Common myeloid progenitor, CD34-positive (primary cell): Measurements from ENCODE around the gene TBX18.

ENCODE experiments used
- CTCF ChIA-PET: fragments of 350-600 bp; sonication (Branson Sonifier 250); formaldehyde crosslinking; loops from one replicate; lab custom pipeline; 2021; ENCODE audit warnings: antibody characterized with exemption; lab: Charles Lee
- POLR2A ChIA-PET: fragments of 350-600 bp; sonication (Branson Sonifier 250); formaldehyde crosslinking; loops from one replicate; lab custom pipeline; 2021; ENCODE audit warnings: antibody characterized with exemption; lab: Charles Lee
- DNase-seq, 3 donors: peaks; one replicate each; pipeline versions ENCODE4 v3.0.0 to v3.0.0-alpha.2; 2013
- H3K27ac ChIP-seq, 2 experiments: 1 replicate in 1 of 2; 2 replicates in 1 of 2; pipeline ENCODE4 v1.7.0; 2013; ENCODE audit warnings: inconsistent platforms in 2 of 2, low read length in 2 of 2, mild to moderate bottlenecking in 2 of 2, low read depth in 1 of 2, moderate library complexity in 1 of 2; ENCODE audit not compliant: severe bottlenecking in 2 of 2, insufficient read depth in 1 of 2, poor library complexity in 1 of 2
- H3K27me3 ChIP-seq, 5 experiments: replicated peaks in 2 of 5; 1 replicate in 3 of 5; 2 replicates in 2 of 5; pipeline versions ENCODE4 v1.6.1 to v1.7.0; 2013; ENCODE audit warnings: low read length in 4 of 5, mild to moderate bottlenecking in 2 of 5, moderate library complexity in 2 of 5, inconsistent platforms in 1 of 5; ENCODE audit not compliant: insufficient read depth in 5 of 5, control insufficient read depth in 4 of 5
- H3K36me3 ChIP-seq, 4 experiments: 1 replicate in 2 of 4; 2 replicates in 2 of 4; pipeline versions ENCODE4 v1.6.1 to v1.7.0; 2013; ENCODE audit warnings: low read length in 3 of 4, control low read depth in 1 of 4, mild to moderate bottlenecking in 1 of 4; ENCODE audit not compliant: control insufficient read depth in 4 of 4, insufficient read depth in 4 of 4
- H3K4me1 ChIP-seq, 4 experiments: 1 replicate in 3 of 4; 2 replicates in 1 of 4; pipeline versions ENCODE4 v1.6.1 to v1.7.1; 2013; ENCODE audit warnings: low read length in 3 of 4, mild to moderate bottlenecking in 3 of 4, control low read depth in 1 of 4, inconsistent platforms in 1 of 4, moderate library complexity in 1 of 4; ENCODE audit not compliant: control insufficient read depth in 4 of 4, insufficient read depth in 4 of 4; ENCODE audit errors: control extremely low read depth in 1 of 4
- H3K4me3 ChIP-seq, 7 experiments: 1 replicate in 4 of 7; 2 replicates in 3 of 7; pipeline versions ENCODE4 v1.5.1 to v1.7.0; 2013; ENCODE audit warnings: mild to moderate bottlenecking in 7 of 7, low read length in 6 of 7, moderate library complexity in 6 of 7, inconsistent platforms in 2 of 7, low read depth in 2 of 7, control low read depth in 1 of 7; ENCODE audit not compliant: insufficient read depth in 4 of 7, control insufficient read depth in 1 of 7; ENCODE audit errors: extremely low read depth in 1 of 7
- H3K9me3 ChIP-seq, 5 experiments: 1 replicate in 4 of 5; 2 replicates in 1 of 5; pipeline versions ENCODE4 v1.6.1 to v1.7.1; 2013; ENCODE audit warnings: low read length in 4 of 5, mild to moderate bottlenecking in 2 of 5, inconsistent platforms in 1 of 5, low read depth in 1 of 5, moderate library complexity in 1 of 5; ENCODE audit not compliant: control insufficient read depth in 4 of 5, insufficient read depth in 2 of 5; ENCODE audit errors: control extremely low read depth in 1 of 5
- WGBS: methylation state at CpG from one replicate; pipeline ENCODE4 v1.1.5; 2013; ENCODE audit not compliant: insufficient coverage; 5-methylcytosine and 5-hydroxymethylcytosine counted together

TBX18 gene

DNA sequence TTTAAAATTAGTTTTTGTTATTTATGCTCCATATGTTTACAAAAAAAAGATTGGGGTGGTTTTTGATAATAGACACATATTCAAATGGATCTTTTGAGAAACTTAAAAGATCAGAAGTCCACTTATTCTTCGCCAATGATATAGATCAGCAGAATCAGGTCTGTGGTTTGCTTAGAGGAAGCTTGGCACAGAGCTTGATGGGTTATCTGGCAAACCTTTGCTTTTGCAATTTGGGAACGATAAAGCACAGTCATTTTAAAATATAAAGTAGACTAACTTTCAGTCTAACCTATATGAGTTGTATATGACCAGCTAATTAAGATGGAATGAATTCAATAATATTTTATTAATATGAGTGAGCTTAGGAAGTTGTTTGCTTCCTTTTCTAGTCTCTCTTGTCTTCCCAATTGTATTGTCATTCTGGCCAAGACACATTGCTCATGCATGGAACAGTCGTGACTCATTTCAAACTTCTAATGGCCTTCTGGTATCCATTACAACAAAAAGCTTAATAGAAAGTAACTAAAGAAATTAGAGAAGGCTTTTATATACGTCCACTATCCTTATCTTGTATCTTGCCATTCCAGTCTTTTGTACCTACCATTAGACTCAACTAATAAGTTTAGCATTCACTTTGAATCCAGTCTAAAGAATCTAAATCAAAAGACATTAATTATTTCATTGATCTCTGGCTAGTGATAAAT lies 118.7 kb downstream of the TBX18 start:
- H3K9me3 ChIP-seq, result peaks cover 0 to 2% (median 0%) of the 10 kb centered on the region in 5 experiments
- H3K36me3 ChIP-seq, result no peaks in the 10 kb centered on the region
- peaks cover 0 to 4% (median 0%) of the 10 kb centered on the region in 5 experiments for H3K27me3 ChIP-seq
- no peak overlapping the region for H3K4me3 ChIP-seq
- H3K27ac ChIP-seq, result no peak overlapping the region
- ChIA-PET CTCF (interaction anchor here (1.1 kb wide), 1 partner anchor 58 kb away, joined by 3 read pairs; no protein-coding TSS in a partner anchor), POLR2A (no interaction called here)
- H3K4me1 ChIP-seq, result peaks cover 0 to 28% (median 8%) of the 10 kb centered on the region in 4 experiments
- WGBS, result 80% methylated on average over 1 of the region's 4 CpGs
- DNase-seq, result peak; percentile 5 to 15 (median 6)

DNA sequence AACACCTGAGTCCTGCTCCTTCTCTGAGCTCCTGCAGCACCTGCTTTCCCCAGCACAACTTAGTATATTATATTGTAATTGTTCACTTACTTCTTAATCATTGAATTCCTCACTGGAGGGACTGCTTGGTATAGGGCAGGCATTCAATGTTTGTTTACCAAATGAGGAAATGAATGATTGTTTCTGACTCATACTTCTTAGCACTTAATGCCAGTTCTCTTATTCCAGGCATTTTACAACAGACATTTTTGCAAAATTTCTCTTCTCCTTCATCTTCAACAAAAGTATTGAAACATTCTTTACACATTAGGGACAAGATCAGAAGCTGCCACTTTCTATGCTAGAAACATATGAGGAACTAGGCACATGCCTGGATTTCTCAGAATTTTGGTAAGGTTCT lies 119.4 kb downstream of the TBX18 start:
- Histone ChIP-seq H3K27me3 (peaks cover 0 to 4% (median 0%) of the 10 kb centered on the region in 5 experiments), H3K36me3 (no peaks in the 10 kb centered on the region), H3K4me1 (peaks cover 0 to 28% (median 8%) of the 10 kb centered on the region in 4 experiments), H3K4me3 (no peak overlapping the region), H3K9me3 (peaks cover 0 to 2% (median 0%) of the 10 kb centered on the region in 5 experiments), H3K27ac (no peak overlapping the region)
- ChIA-PET CTCF (no interaction called here), POLR2A (no interaction called here)
- peak in 1 of 3 donors; percentile 15 for DNase-seq

DNA sequence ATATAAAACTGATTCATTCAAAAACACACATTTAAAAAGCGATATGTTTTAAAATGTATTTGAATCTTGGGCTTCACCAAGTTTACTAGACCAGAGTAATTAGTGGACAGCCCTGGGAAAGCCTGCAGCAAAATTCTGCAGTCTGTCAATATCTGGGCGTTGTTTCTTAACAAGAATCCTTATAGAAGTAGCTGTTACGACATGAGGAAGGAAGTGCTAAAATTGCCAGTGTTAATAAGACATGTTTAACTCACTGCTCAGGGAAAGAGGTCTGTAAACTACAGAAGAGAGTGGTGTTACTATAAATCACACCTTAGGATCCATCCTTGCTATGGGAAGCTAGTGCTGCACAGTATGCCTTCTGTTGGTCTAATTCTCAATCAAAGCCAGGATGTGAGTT lies 120.6 kb downstream of the TBX18 start:
- ChIA-PET CTCF (interaction anchor here (0.6 kb wide), 1 partner anchor 51 kb away, joined by 3 read pairs; no protein-coding TSS in a partner anchor), POLR2A (no interaction called here)
- 0% methylated on average over 1 of the region's 3 CpGs for WGBS
- no peaks in the 10 kb centered on the region for H3K36me3 ChIP-seq
- no peak overlapping the region for H3K27ac ChIP-seq
- peaks cover 0 to 28% (median 8%) of the 10 kb centered on the region in 4 experiments for H3K4me1 ChIP-seq
- DNase-seq, result peak in 1 of 3 donors; percentile 6
- H3K4me3 ChIP-seq, result no peak overlapping the region
- peaks cover 0 to 4% (median 0%) of the 10 kb centered on the region in 5 experiments for H3K27me3 ChIP-seq
- peaks cover 0 to 2% (median 0%) of the 10 kb centered on the region in 5 experiments for H3K9me3 ChIP-seq

DNA sequence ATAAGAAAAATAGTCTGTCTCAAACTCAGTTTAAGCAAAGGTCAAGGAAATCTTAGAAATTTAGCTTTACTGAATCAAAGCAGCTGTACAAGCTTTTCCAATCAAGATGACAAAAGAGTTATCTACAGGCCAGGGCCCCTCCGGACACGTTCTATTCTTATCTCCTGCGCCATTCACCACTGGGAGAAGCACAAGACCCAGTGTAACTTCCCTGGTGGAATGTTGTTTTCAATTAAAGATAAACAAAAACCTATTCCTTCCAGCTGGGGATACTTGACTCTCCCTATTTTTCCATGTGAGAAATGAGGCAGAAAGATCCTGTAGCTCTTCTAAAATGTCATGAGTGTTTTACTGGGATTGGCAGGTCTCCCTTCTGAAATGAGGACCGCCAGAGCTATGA lies 123.3 kb downstream of the TBX18 start:
- ChIA-PET CTCF (no interaction called here), POLR2A (no interaction called here)
- no peaks in the 10 kb centered on the region for H3K9me3 ChIP-seq
- peaks cover 0 to 4% (median 0%) of the 10 kb centered on the region in 5 experiments for H3K27me3 ChIP-seq
- 100% methylated on average over 4 of the region's 4 CpGs for WGBS
- peaks cover 0 to 26% (median 8%) of the 10 kb centered on the region in 4 experiments for H3K4me1 ChIP-seq
- no peak for DNase-seq
- no peak overlapping the region for H3K27ac ChIP-seq
- no peaks in the 10 kb centered on the region for H3K36me3 ChIP-seq
- no peak overlapping the region for H3K4me3 ChIP-seq

DNA sequence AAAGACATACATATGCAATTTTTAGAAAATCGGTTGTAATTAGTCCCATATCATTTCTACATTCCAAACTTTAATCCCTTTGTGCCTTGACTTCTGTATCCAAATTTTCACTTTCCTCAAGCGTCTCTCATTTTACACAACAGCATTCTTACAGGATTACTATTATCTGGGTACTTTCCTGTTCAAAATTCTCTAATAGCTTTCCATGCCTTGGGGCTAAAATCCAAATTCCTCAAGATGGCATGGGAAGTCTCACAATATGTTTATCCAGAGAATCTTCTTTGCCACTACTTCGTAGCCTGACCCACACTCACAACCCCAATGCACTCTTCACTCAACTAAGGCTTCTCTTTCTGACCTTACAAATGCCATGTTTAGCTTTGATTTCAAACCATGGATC lies 125.0 kb downstream of the TBX18 start:
- Histone ChIP-seq H3K27ac (no peak overlapping the region), H3K4me3 (no peak overlapping the region), H3K4me1 (peaks cover 0 to 9% (median 3%) of the 10 kb centered on the region in 4 experiments), H3K36me3 (no peaks in the 10 kb centered on the region), H3K9me3 (no peaks in the 10 kb centered on the region), H3K27me3 (peaks cover 0 to 2% (median 0%) of the 10 kb centered on the region in 5 experiments)
- 91% methylated on average over 3 of the region's 3 CpGs for WGBS
- DNase-seq, result no peak
- ChIA-PET POLR2A (no interaction called here), CTCF (no interaction called here)

DNA sequence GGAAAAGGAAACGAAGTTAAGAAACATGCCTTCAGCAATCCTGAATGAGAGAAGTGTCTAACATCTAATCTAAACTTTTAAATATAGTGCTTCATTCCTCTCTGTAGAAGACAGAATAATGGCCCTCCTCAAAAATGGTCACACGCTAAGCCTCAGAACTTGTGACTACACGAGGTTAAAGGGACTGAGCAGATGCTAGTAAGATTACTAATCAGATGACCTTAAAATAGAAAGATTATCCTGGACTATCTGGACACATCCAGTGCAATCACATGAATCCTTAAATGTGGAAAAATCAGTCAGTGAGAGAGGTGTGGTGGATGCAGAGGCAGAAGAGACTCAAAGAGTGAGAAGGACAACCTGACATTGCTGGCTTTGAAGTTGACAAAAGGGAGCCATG lies 126.1 kb downstream of the TBX18 start:
- WGBS, result no CpG with 5 or more reads among the region's 3 CpGs
- H3K4me1 ChIP-seq, result no peaks in the 10 kb centered on the region
- ChIA-PET POLR2A (no interaction called here), CTCF (no interaction called here)
- no peaks in the 10 kb centered on the region for H3K9me3 ChIP-seq
- peaks cover 0 to 2% (median 0%) of the 10 kb centered on the region in 5 experiments for H3K27me3 ChIP-seq
- no peaks in the 10 kb centered on the region for H3K36me3 ChIP-seq
- no peak overlapping the region for H3K4me3 ChIP-seq
- no peak overlapping the region for H3K27ac ChIP-seq
- no peak for DNase-seq
